IMR-90 (cell line): ENCODE measurements around the gene KCNQ1. TPM values are rescaled to one million over a fixed set of nuclear protein-coding genes. Genes with fewer than 3 reads are reported as not detected.

Experiments
- ATAC-seq: fragments of 200-7000 bp; cut with Tn5 transposase; 2 replicates; pipeline ENCODE4 v1.9.1; 2020; ENCODE audit warnings: low read depth, mild to moderate bottlenecking, moderate library complexity
- BruUV-seq: library from RNA; stranded (reverse); fragments of 400-500 nt; replicated peaks from 2 replicates; lab custom pipeline; 2021; lab: Mats Ljungman, UMichigan
- CTCF ChIA-PET: fragments of 300-600 bp; formaldehyde crosslinking; extraction: SDS; loops from one replicate; lab custom pipeline; 2021; ENCODE audit warnings: antibody characterized with exemption; lab: Yijun Ruan, JAX
- POLR2A ChIA-PET: fragments of 300-600 bp; sonication (Branson Sonifier 250); formaldehyde crosslinking; loops from one replicate; lab custom pipeline; 2022; ENCODE audit warnings: antibody characterized with exemption; ENCODE audit not compliant: unreplicated experiment; lab: Charles Lee
- DNase-seq: peaks from one replicate; pipeline ENCODE4 v3.0.0; 2013
- H2AFZ ChIP-seq: replicated peaks from 2 replicates; pipeline ENCODE3; 2013; ENCODE audit warnings: low read length, mild to moderate bottlenecking; ENCODE audit not compliant: poor library complexity
- H2AK5ac ChIP-seq: 2 replicates; pipeline ENCODE4 v1.6.1; 2013; ENCODE audit warnings: low read depth, low read length, inconsistent platforms
- H2AK9ac ChIP-seq: replicated peaks from 2 replicates; pipeline ENCODE3; 2013; ENCODE audit warnings: mild to moderate bottlenecking, low read depth, low read length, moderate library complexity; ENCODE audit not compliant: poor library complexity
- H2BK120ac ChIP-seq: 2 replicates; pipeline ENCODE4 v1.6.1; 2013; ENCODE audit warnings: low read depth, low read length, inconsistent platforms
- H2BK15ac ChIP-seq: 3 replicates; pipeline ENCODE4 v1.6.1; 2013; ENCODE audit warnings: low read depth, low read length, inconsistent platforms
- H2BK20ac ChIP-seq: 2 replicates; pipeline ENCODE4 v1.6.1; 2013; ENCODE audit warnings: low read depth, mild to moderate bottlenecking, inconsistent platforms, low read length, moderate library complexity
- H2BK5ac ChIP-seq: 2 replicates; pipeline ENCODE4 v1.6.1; 2013; ENCODE audit warnings: mild to moderate bottlenecking, low read depth, low read length, inconsistent platforms; ENCODE audit not compliant: poor library complexity, severe bottlenecking
- H3K14ac ChIP-seq: replicated peaks from 2 replicates; pipeline ENCODE4 v1.6.1; 2013; ENCODE audit warnings: low read depth, low read length, inconsistent platforms
- H3K18ac ChIP-seq: 2 replicates; pipeline ENCODE4 v1.6.1; 2013; ENCODE audit warnings: low read depth, low read length, control low read depth
- H3K23ac ChIP-seq: 2 replicates; pipeline ENCODE4 v1.6.1; 2013; ENCODE audit warnings: low read depth, low read length, inconsistent platforms
- H3K27ac ChIP-seq: 2 replicates; pipeline ENCODE4 v1.5.1; 2013; ENCODE audit warnings: mild to moderate bottlenecking, control low read depth, low read length; ENCODE audit not compliant: insufficient read depth
- H3K27me3 ChIP-seq: 2 replicates; pipeline ENCODE4 v1.6.1; 2013; ENCODE audit warnings: low read length; ENCODE audit not compliant: control insufficient read depth, insufficient read depth
- H3K36me3 ChIP-seq: 2 replicates; pipeline ENCODE4 v1.6.1; 2013; ENCODE audit warnings: low read length, mixed read lengths; ENCODE audit not compliant: control insufficient read depth, insufficient read depth
- H3K4ac ChIP-seq: 2 replicates; pipeline ENCODE4 v1.6.1; 2013; ENCODE audit warnings: low read depth, low read length, inconsistent platforms
- H3K4me1 ChIP-seq: 2 replicates; pipeline ENCODE4 v1.6.1; 2013; ENCODE audit warnings: low read length, mixed read lengths; ENCODE audit not compliant: control insufficient read depth, insufficient read depth
- H3K4me2 ChIP-seq: 2 replicates; pipeline ENCODE4 v1.6.1; 2013; ENCODE audit warnings: low read depth, mild to moderate bottlenecking, control low read depth, low read length, moderate library complexity
- H3K4me3 ChIP-seq: 2 replicates; pipeline ENCODE4 v1.5.1; 2013; ENCODE audit warnings: low read depth, mild to moderate bottlenecking, control low read depth, low read length, moderate library complexity; ENCODE audit not compliant: insufficient read depth
- H3K56ac ChIP-seq: 2 replicates; pipeline ENCODE4 v1.6.1; 2013; ENCODE audit warnings: low read length, inconsistent platforms; ENCODE audit not compliant: insufficient read depth; ENCODE audit errors: extremely low read depth
- H3K79me1 ChIP-seq, 2 experiments: 2 replicates each; pipeline ENCODE4 v1.6.1; 2013; ENCODE audit warnings: low read length in 2 of 2, inconsistent platforms in 1 of 2, low read depth in 1 of 2
- H3K9ac ChIP-seq: 2 replicates; pipeline ENCODE4 v1.6.1; 2013; ENCODE audit warnings: low read depth, low read length, control low read depth
- H3K9me1 ChIP-seq: 2 replicates; pipeline ENCODE4 v1.6.1; 2013; ENCODE audit warnings: low read length, inconsistent platforms; ENCODE audit not compliant: insufficient read depth
- H3K9me3 ChIP-seq: 2 replicates; pipeline ENCODE4 v1.6.1; 2013; ENCODE audit warnings: low read length; ENCODE audit not compliant: control insufficient read depth, insufficient read depth
- H4K20me1 ChIP-seq: 2 replicates; pipeline ENCODE4 v1.6.1; 2013; ENCODE audit warnings: low read length, inconsistent platforms; ENCODE audit not compliant: insufficient read depth
- H4K5ac ChIP-seq: 2 replicates; pipeline ENCODE4 v1.6.1; 2013; ENCODE audit warnings: mild to moderate bottlenecking, low read depth, low read length, control low read depth
- H4K8ac ChIP-seq, 2 experiments: 2 replicates each; pipeline ENCODE4 v1.6.1; 2013; ENCODE audit warnings: low read depth in 2 of 2, low read length in 2 of 2, control low read depth in 1 of 2, inconsistent platforms in 1 of 2
- H4K91ac ChIP-seq: 2 replicates; pipeline ENCODE4 v1.6.1; 2013; ENCODE audit warnings: low read depth, low read length, inconsistent platforms; ENCODE audit not compliant: insufficient read depth
- BHLHE40 ChIP-seq: fragments of 150-350 bp; IDR thresholded peaks from 2 replicates; pipeline ENCODE4 v1.6.1; 2016; ENCODE audit warnings: mild to moderate bottlenecking, low read depth, low read length
- CEBPB ChIP-seq: IDR thresholded peaks from 2 replicates; pipeline ENCODE4 v1.6.1; 2012; ENCODE audit warnings: low read depth, low read length, improper control_type of control experiment
- CHD1 ChIP-seq: IDR thresholded peaks from 2 replicates; pipeline ENCODE4 v1.6.1; 2012; ENCODE audit warnings: low read depth, low read length, improper control_type of control experiment
- FOS ChIP-seq: fragments of 150-350 bp; IDR thresholded peaks from 2 replicates; pipeline ENCODE4 v1.6.1; 2016; ENCODE audit warnings: low read depth, low read length
- MAFK ChIP-seq: IDR thresholded peaks from 2 replicates; pipeline ENCODE4 v1.6.1; 2012; ENCODE audit warnings: low read depth, low read length, improper control_type of control experiment
- MAZ ChIP-seq: IDR thresholded peaks from 2 replicates; pipeline ENCODE4 v1.6.1; 2012; ENCODE audit warnings: low read depth, mild to moderate bottlenecking, low read length, improper control_type of control experiment, moderate library complexity, borderline replicate concordance
- MXI1 ChIP-seq: IDR thresholded peaks from 2 replicates; pipeline ENCODE4 v1.6.1; 2012; ENCODE audit warnings: low read depth, mild to moderate bottlenecking, low read length, moderate library complexity, borderline replicate concordance
- NFE2L2 ChIP-seq: fragments of 150-350 bp; IDR thresholded peaks from 2 replicates; pipeline ENCODE4 v1.6.1; 2016; ENCODE audit warnings: low read depth, mild to moderate bottlenecking, low read length
- POLR2A ChIP-seq: IDR thresholded peaks from 2 replicates; pipeline ENCODE4 v1.6.1; 2012; ENCODE audit warnings: mild to moderate bottlenecking, low read depth, low read length
- RAD21 ChIP-seq: IDR thresholded peaks from 2 replicates; pipeline ENCODE4 v1.6.1; 2012; ENCODE audit warnings: low read length, improper control_type of control experiment
- RCOR1 ChIP-seq: IDR thresholded peaks from 2 replicates; pipeline ENCODE4 v1.6.1; 2012; ENCODE audit warnings: mild to moderate bottlenecking, low read length, improper control_type of control experiment; ENCODE audit not compliant: insufficient replicate concordance
- RFX5 ChIP-seq: IDR thresholded peaks from 2 replicates; pipeline ENCODE4 v1.8.0; 2012; ENCODE audit warnings: low read depth, mild to moderate bottlenecking, low read length, moderate library complexity
- SMC3 ChIP-seq: fragments of 150-350 bp; IDR thresholded peaks from 2 replicates; pipeline ENCODE4 v1.6.1; 2016; ENCODE audit warnings: low read depth, mild to moderate bottlenecking, antibody characterized with exemption, low read length, moderate library complexity
- WGBS, 2 experiments: methylation state at CpG; one replicate each; pipeline versions ENCODE4 v1.1.5 to v1.1.7; 2013; ENCODE audit warnings: missing lambda C conversion rate in 2 of 2; ENCODE audit not compliant: insufficient read length in 1 of 2; ENCODE audit errors: extremely low coverage in 2 of 2; 5-methylcytosine and 5-hydroxymethylcytosine counted together
- dilution Hi-C: fragments of 300-500 bp; cut with HindIII; formaldehyde crosslinking; loops from one replicate; pipeline ENCODE4 v1.14.3; 2018; ENCODE audit warnings: low sequenced_read_pairs; ENCODE audit not compliant: unreplicated experiment
- in situ Hi-C: fragments of 300-500 bp; cut with MboI; formaldehyde crosslinking; loops from 3 replicates; pipeline ENCODE4 v1.14.3; 2019; ENCODE audit warnings: low sequenced_read_pairs, inconsistent platforms, mixed read lengths
- intact Hi-C: fragments of 100-400 bp; cut with micrococcal nuclease; formaldehyde crosslinking; loops from 2 replicates; pipeline ENCODE4 v1.10.0; 2022
- polyA plus RNA-seq, 3 experiments: library from polyadenylated mRNA; depleted of rRNA; stranded (reverse); fragments of >200 nt; gene quantifications; 2 replicates each; pipeline ENCODE4 v1.2.3, GENCODE V29; 2012; ENCODE audit warnings: low replicate concordance in 1 of 3
- total RNA-seq: library from RNA; depleted of rRNA; stranded (reverse); fragments of >200 nt; gene quantifications from 2 replicates; pipeline ENCODE4 v1.2.3, GENCODE V29; 2012
- TF ChIP-seq, protein P1 (sequence below): fragments of 150-350 bp; IDR thresholded peaks from 2 replicates; pipeline ENCODE4 v1.6.1; 2017; ENCODE audit warnings: mild to moderate bottlenecking, antibody characterized with exemption, low read length, low read depth
- TF ChIP-seq, protein P2 (sequence below): fragments of 150-350 bp; IDR thresholded peaks from 2 replicates; pipeline ENCODE4 v1.6.1; 2016; ENCODE audit warnings: low read depth, mild to moderate bottlenecking, low read length, moderate library complexity, borderline replicate concordance
- TF ChIP-seq, protein P3 (sequence below): conservative IDR thresholded peaks from 2 replicates; pipeline ENCODE4 v1.5.1; 2012; ENCODE audit warnings: mild to moderate bottlenecking, low read depth, low read length, improper control_type of control experiment

The KCNQ1 gene
- total and polyA plus RNA-seq, 2 of the 4 experiments (the other 2 are of a cell fraction), result 0.07 TPM; not detected in 1

DNA sequence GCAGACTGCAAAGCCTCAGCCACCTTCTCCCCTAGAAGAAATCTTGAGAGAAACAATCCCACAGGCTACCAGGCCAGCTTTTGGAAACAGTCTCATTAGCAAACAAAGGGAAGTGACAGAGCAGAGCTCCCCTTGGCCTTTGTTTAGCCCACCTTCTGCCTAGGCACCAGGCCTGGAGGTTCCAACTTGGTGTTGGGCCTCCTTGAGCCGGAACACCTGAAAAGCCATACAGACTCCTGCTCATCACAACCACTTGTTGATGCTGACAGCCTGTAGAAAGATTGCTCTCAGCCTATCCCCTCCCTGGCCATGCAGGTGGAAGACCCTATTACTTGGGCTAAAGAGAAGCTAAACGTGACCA lies 228.4 kb downstream of the KCNQ1 start:
- peaks cover 14% of the 10 kb centered on the region for H3K9me1 ChIP-seq
- in situ Hi-C loops (no loop called here), dilution Hi-C loops (no loop called here), intact Hi-C loops (no loop called here)
- no peak overlapping the region for H4K5ac ChIP-seq
- no peaks in the 10 kb centered on the region for H3K4me1 ChIP-seq
- H3K4me2 ChIP-seq, result no peak overlapping the region
- no peak overlapping the region for H3K18ac ChIP-seq
- no peak overlapping the region for H4K91ac ChIP-seq
- TF ChIP-seq, protein P1, sequence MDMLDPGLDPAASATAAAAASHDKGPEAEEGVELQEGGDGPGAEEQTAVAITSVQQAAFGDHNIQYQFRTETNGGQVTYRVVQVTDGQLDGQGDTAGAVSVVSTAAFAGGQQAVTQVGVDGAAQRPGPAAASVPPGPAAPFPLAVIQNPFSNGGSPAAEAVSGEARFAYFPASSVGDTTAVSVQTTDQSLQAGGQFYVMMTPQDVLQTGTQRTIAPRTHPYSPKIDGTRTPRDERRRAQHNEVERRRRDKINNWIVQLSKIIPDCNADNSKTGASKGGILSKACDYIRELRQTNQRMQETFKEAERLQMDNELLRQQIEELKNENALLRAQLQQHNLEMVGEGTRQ, result no peak
- TF ChIP-seq CHD1, result no peak
- no peak for TF ChIP-seq MXI1
- no peak for TF ChIP-seq FOS
- no peak for TF ChIP-seq MAZ
- TF ChIP-seq RAD21, result no peak
- no peak for TF ChIP-seq NFE2L2
- no peak for TF ChIP-seq BHLHE40
- TF ChIP-seq, protein P2, sequence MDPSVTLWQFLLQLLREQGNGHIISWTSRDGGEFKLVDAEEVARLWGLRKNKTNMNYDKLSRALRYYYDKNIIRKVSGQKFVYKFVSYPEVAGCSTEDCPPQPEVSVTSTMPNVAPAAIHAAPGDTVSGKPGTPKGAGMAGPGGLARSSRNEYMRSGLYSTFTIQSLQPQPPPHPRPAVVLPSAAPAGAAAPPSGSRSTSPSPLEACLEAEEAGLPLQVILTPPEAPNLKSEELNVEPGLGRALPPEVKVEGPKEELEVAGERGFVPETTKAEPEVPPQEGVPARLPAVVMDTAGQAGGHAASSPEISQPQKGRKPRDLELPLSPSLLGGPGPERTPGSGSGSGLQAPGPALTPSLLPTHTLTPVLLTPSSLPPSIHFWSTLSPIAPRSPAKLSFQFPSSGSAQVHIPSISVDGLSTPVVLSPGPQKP, result no peak
- no peak for TF ChIP-seq RCOR1
- TF ChIP-seq SMC3, result no peak
- no peak for TF ChIP-seq MAFK
- no peak for TF ChIP-seq POLR2A
- no peak for TF ChIP-seq CEBPB
- TF ChIP-seq, protein P3, sequence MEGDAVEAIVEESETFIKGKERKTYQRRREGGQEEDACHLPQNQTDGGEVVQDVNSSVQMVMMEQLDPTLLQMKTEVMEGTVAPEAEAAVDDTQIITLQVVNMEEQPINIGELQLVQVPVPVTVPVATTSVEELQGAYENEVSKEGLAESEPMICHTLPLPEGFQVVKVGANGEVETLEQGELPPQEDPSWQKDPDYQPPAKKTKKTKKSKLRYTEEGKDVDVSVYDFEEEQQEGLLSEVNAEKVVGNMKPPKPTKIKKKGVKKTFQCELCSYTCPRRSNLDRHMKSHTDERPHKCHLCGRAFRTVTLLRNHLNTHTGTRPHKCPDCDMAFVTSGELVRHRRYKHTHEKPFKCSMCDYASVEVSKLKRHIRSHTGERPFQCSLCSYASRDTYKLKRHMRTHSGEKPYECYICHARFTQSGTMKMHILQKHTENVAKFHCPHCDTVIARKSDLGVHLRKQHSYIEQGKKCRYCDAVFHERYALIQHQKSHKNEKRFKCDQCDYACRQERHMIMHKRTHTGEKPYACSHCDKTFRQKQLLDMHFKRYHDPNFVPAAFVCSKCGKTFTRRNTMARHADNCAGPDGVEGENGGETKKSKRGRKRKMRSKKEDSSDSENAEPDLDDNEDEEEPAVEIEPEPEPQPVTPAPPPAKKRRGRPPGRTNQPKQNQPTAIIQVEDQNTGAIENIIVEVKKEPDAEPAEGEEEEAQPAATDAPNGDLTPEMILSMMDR, result no peak
- no peak for TF ChIP-seq RFX5
- no peak overlapping the region for H4K8ac ChIP-seq
- H3K4ac ChIP-seq, result no peak overlapping the region
- no peak for ATAC-seq
- no peak overlapping the region for H3K14ac ChIP-seq
- POLR2A ChIA-PET, result no interaction called here
- no peak overlapping the region for H3K4me3 ChIP-seq
- no CpG with 5 or more reads among the region's 2 CpGs for WGBS, 2 experiments
- DNase-seq, result no peak
- H2BK120ac ChIP-seq, result no peak overlapping the region
- H3K27ac ChIP-seq, result no peak overlapping the region
- H2BK15ac ChIP-seq, result no peak overlapping the region
- CTCF ChIA-PET, result no interaction called here
- H2BK5ac ChIP-seq, result no peak overlapping the region
- H2AK5ac ChIP-seq, result no peak overlapping the region
- H2AFZ ChIP-seq, result no peak overlapping the region
- peaks cover 12 to 54% of the 10 kb centered on the region in 2 experiments for H3K79me1 ChIP-seq
- no peak overlapping the region for H3K56ac ChIP-seq
- H2BK20ac ChIP-seq, result no peak overlapping the region
- peaks cover 6% of the 10 kb centered on the region for H3K27me3 ChIP-seq
- no peak overlapping the region for H3K23ac ChIP-seq
- peaks cover 78% of the 10 kb centered on the region for H4K20me1 ChIP-seq
- H3K9me3 ChIP-seq, result no peaks in the 10 kb centered on the region
- BruUV-seq, result no TSS peak
- H3K9ac ChIP-seq, result no peak overlapping the region
- H2AK9ac ChIP-seq, result no peak overlapping the region
- H3K36me3 ChIP-seq, result peaks cover 7% of the 10 kb centered on the region
